ENCODE measurements around the gene TMEM174. TPM values are rescaled to one million over a fixed set of nuclear protein-coding genes. Genes with fewer than 3 reads are reported as not detected.

TMEM174 gene
- not detected in 2 replicates for total RNA-seq

GRCh38 chr5:73172951-73173350, at the start of gene TMEM174:
TSS of gene TMEM174 (plus strand) at chr5:73173193. CDS start at chr5:73173244, 51 bp downstream.

Other genes starting within 250 kb of the TMEM174 start
- gene FCHO2, start 217.2 kb upstream of the TMEM174 start, total RNA-seq = 9.5 and 13.9 TPM in 2 replicates
- gene TMEM171, start 52.6 kb upstream of the TMEM174 start, total RNA-seq = 0.62 and 3.0 TPM in 2 replicates

Measured in uterine smooth muscle cell (primary cell).